ENCODE results near the gene FHIT.

The FHIT gene

GRCh38 chr3:61251174-61251972 lies at the start of gene FHIT:
Gene FHIT, minus strand, starts transcription at chr3:61251452.
- peak; percentile 97 for DNase-seq

GRCh38 chr3:61300786-61301185 lies 49.5 kb upstream of the FHIT start:
- no peak for DNase-seq

GRCh38 chr3:61300006-61300380 lies 48.7 kb upstream of the FHIT start:
- no peak for DNase-seq

DNA sequence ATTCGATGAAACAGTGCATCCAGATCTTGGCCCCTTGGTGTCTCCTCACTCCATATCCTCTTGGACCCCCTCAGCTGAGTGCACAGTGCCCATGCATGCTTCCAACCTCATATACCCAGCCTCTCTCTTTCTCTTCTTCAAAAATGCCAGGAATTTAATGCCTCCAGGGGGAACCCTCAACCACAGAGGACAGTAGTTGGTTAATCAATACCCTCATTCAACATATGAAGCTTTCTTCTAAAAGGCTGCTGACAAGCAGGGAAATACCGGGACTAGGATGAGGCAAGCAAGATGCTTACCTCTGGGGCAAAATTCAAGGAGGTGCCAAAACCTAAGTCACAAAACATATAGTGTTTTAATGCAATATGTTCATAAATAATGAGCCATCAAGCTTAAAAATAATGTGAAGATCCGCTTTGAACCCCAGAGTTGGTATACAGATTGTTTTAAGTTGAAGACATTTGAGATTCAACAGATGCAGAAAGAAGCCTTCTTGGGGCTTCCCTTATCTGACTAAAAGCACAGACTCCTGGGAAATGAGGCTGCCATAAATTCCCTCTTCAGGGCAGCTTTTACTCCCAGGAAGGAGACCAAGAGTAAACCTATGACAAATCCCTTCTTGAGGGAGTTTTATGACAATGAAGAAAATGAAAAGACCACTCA lies 48.2 kb upstream of the FHIT start:
- DNase-seq = no peak

- DNase-seq = no peak
Observed at GRCh38 chr3:61297821-61298220, 46.6 kb upstream of the FHIT start.

GRCh38 chr3:61288446-61288845 lies 37.2 kb upstream of the FHIT start:
- DNase-seq = no peak

DNA sequence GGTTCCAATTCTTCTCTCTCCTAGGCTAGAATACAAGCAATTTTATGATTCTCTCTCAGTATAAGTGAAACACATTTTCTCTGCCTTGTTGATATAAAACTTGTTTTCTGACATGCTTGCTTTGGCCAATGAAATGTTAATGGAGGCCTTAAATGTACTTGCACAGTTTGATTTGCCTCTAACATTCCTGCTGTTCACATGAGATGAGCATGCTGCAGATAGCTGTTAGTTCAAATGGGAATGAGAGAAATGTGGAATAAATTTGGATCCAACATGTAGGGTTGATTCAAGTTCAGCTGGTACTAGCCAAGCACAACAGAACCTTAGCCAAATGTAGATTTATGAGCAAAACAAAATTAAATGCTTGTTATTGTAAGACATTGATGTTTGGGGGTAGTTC lies 32.6 kb upstream of the FHIT start:
- DNase-seq = no peak

DNA sequence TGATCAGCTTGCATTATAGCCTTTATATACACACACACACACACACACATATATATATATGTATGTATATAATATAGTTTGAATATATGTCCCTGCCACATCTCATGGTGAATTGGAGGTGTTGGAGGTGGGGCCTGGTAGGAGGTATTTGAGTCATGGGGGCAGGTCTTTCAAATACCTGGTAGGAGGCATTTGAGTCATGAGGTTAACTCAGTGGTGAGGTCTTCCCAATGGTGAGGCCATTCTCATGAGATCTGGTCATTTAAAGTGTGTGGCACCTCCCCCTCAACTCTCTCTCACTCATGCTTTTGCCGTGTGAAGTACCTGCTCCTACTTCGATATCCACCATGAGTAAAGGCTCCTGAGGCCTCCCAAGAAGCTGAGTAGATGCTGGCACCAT lies 27.5 kb upstream of the FHIT start:
- no peak for DNase-seq

GRCh38 chr3:61277411-61277810 lies 26.2 kb upstream of the FHIT start:
- DNase-seq = no peak

- no peak for DNase-seq
Observed at GRCh38 chr3:61269435-61269834, 18.2 kb upstream of the FHIT start.

DNA sequence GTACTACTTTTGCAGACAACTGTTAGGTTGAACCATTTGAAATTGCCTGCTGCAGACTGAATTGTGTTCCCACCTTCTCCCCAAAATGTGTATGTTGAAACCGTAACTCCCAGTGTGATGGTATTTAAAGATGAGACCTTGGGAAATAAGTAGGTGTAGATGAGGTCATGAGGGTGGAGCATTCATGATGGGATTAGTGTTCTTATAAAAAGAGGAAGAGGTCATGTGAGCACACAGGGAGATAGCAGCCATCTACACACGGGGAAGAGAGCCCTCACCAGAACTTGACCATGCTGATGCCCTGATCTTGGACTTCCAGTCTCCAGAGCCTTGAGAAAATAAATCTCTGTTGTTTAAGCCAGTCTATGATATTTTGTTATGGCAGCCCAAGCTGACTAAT lies 17.4 kb upstream of the FHIT start:
- no peak for DNase-seq

DNA sequence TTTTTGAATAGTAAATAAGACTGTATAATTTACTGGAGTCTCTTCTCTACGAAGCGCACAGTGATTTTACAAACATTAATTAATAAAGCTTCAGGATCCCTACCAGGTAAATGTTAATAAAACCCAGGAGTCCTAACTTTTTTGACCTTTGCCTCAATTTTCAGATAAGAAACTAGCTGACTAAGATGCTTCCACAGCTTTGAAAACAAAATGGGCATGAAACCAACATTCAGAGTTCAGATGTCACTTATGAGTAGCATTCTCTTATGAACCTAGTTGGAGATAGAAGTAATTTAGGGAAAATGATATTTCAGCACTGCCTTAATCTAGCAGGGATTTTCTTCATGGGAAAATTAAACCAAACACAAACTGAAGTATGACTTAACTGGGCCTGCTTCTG lies 13.0 kb upstream of the FHIT start:
- DNase-seq = no peak

- DNase-seq = no peak
Observed at GRCh38 chr3:61257148-61257547, 5.9 kb upstream of the FHIT start.

DNA sequence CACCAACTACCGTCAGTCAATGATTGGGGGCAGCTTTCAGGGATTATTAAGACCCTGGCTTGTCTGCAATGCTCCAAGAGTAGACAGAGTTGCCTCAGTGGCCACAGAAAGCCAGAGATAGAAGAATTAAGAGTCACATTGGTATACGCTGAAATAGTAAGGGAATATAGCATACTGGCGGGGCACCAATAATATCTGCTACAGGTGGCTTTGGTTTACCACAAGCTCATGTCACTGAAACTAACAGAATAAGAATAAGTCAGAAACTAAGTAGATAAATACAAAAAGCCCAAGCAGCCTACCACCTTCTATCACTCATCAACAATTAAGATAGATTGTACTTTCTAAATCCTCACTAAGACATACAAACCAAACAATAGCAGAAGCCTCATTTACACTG lies 2.5 kb upstream of the FHIT start:
- no peak for DNase-seq

DNA sequence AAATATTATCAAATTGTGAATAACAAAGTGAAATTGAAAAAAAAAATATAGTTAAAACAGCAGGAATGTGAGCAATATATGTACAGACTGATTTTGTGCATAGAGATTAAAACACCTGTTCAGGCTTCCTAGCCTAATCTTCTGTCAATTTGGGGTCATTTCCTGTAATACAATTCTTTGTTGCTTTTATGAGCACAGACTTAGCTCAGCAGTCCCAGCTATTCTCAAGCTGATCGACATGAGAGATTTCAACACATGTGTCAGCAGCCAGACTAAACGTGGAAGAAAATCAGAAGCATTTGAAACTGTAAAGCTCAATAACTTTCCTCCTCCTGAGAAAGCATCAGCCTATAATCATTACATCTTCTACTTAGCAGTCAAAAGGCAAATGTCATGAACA lies 1.6 kb upstream of the FHIT start:
- DNase-seq = no peak

- peak; percentile 78 for DNase-seq
Observed at GRCh38 chr3:61250784-61251173, 473 bp downstream of the FHIT start.

- DNase-seq = no peak
Observed at GRCh38 chr3:61248496-61248895, 2.8 kb downstream of the FHIT start.

DNA sequence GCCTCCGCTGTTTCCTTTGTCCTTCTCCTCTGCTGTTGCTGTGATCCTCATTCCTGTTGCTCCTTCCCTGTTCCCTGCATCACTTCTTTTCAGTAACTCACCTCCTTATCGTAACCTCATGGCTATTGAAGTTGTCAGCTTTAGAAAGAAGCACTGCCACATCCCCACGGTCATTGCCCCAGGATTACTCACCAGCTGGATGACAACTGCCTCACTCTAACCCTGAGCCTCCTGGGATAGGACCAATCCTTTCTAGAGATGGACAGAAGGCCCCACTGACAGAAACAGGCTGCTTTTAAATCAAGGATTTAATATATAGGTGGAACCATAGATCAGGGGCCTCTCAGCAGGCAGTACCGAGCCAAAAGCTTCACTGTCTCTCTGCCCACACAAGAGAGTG lies 4.1 kb downstream of the FHIT start:
- DNase-seq = no peak

- DNase-seq = no peak
Observed at GRCh38 chr3:61239871-61240270, 11.4 kb downstream of the FHIT start.

- DNase-seq = peak; percentile 49
Observed at GRCh38 chr3:61237858-61238257, 13.4 kb downstream of the FHIT start.

DNA sequence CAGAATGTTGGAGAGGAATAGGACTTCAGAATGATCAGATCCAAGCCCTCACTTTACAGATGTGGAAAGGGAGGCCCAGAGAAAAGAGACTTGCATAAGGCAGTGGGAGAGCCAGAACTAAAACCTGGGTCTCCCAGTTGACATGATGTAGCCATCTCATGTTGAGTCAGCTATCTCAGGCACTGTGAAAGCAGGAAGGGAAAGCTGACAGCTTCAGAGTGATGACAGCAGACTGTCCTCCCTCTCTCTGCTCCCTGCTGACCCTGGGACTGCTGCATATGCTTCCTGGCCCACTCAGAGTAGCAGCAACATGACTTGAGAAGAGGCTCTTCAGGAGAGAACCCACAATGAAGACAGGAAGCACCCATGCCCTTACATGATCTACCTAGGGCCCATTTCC lies 14.7 kb downstream of the FHIT start:
- DNase-seq = no peak

- no peak for DNase-seq
Observed at GRCh38 chr3:61233746-61234145, 17.5 kb downstream of the FHIT start.

GRCh38 chr3:61231693-61232092 lies 19.6 kb downstream of the FHIT start:
- DNase-seq = no peak

- DNase-seq = no peak
Observed at GRCh38 chr3:61227799-61228198, 23.5 kb downstream of the FHIT start.

GRCh38 chr3:61226166-61226686 lies 25.0 kb downstream of the FHIT start:
- DNase-seq = no peak

Data from hematopoietic multipotent progenitor cell treated with erythropoietin and hydrocortisone succinate and interleukin-3 and kit ligand, for 8 days (in vitro differentiated cells).